K562 (cell line): ENCODE results near the gene CTXN1. TPM values are rescaled to one million over a fixed set of nuclear protein-coding genes. Genes with fewer than 3 reads are reported as not detected.
A peak's percentile ranks its signal among the peaks of the same experiment; 100 is the strongest.

Experiments used
- ATAC-seq: fragments of 200-7000 bp; cut with Tn5 transposase; 3 replicates; pipeline ENCODE4 v1.9.1; 2020; ENCODE audit warnings: moderate library complexity
- BruUV-seq: library from RNA; stranded (reverse); fragments of 400-500 nt; replicated peaks from 2 replicates; lab custom pipeline; 2021; lab: Mats Ljungman, UMichigan
- CTCF ChIA-PET: fragments of 300-600 bp; formaldehyde crosslinking; extraction: SDS; loops from one replicate; lab custom pipeline; 2021; ENCODE audit warnings: low intra/inter-chr PET ratio; lab: Yijun Ruan, JAX
- POLR2A ChIA-PET: fragments of 300-600, 350-650 bp; sonication (Branson Sonifier 250); formaldehyde crosslinking; extraction: SDS; loops from one replicate; lab custom pipeline; 2021; ENCODE audit warnings: antibody characterized with exemption, inconsistent platforms; lab: Yijun Ruan, JAX
- DNase-seq, 4 experiments: peaks; one replicate each; pipeline versions ENCODE4 v3.0.0 to v3.0.0-alpha.2; 2011 to 2018; ENCODE audit warnings: low spot score in 3 of 4, mixed read lengths in 3 of 4; ENCODE audit errors: extremely low read depth in 1 of 4
- FAIRE-seq: peaks from 2 replicates; lab custom pipeline; 2011; peaks lifted over from hg19 to GRCh38; lab: Jason Lieb, UNC
- H2AFZ ChIP-seq: 2 replicates; pipeline ENCODE4 v1.6.0; 2011; ENCODE audit warnings: low read depth, low read length, control low read depth, inconsistent platforms
- H3K27ac ChIP-seq: fragments of 200-600 bp; 3 replicates; pipeline ENCODE4 v1.8.0; 2011; ENCODE audit warnings: low read depth, mild to moderate bottlenecking, control low read depth, inconsistent platforms, low read length, moderate library complexity, mixed read lengths; ENCODE audit errors: extremely low read depth
- H3K27me3 ChIP-seq, 2 experiments: fragments of 300-600 bp in 1 of 2; 2 replicates in 1 of 2; 3 replicates in 1 of 2; pipeline versions ENCODE4 v1.6.0 to v1.8.0; 2011; ENCODE audit warnings: inconsistent platforms in 2 of 2, low read length in 2 of 2, mild to moderate bottlenecking in 1 of 2, mixed read lengths in 1 of 2, moderate library complexity in 1 of 2; ENCODE audit not compliant: control insufficient read depth in 2 of 2, insufficient read depth in 2 of 2
- H3K36me3 ChIP-seq: fragments of 300-600 bp; 3 replicates; pipeline ENCODE4 v1.8.0; 2011; ENCODE audit warnings: mild to moderate bottlenecking, low read length, inconsistent platforms; ENCODE audit not compliant: control insufficient read depth, insufficient read depth
- H3K4me1 ChIP-seq, 2 experiments: fragments of 200-600 bp in 1 of 2; replicated peaks in 1 of 2; 2 replicates in 1 of 2; 3 replicates in 1 of 2; pipeline versions ENCODE4 v1.5.1 to v1.8.0; 2011; ENCODE audit warnings: inconsistent platforms in 2 of 2, low read length in 2 of 2, mild to moderate bottlenecking in 1 of 2, mixed read lengths in 1 of 2, moderate library complexity in 1 of 2; ENCODE audit not compliant: control insufficient read depth in 2 of 2, insufficient read depth in 2 of 2
- H3K4me2 ChIP-seq: 2 replicates; pipeline ENCODE4 v1.6.1; 2011; ENCODE audit warnings: low read length, control low read depth, inconsistent platforms, mixed read lengths; ENCODE audit not compliant: insufficient read depth
- H3K4me3 ChIP-seq: fragments of 200-600 bp; sonication (generic), shearing (Covaris generic); 2 replicates; pipeline ENCODE4 v1.5.1; 2016; ENCODE audit warnings: control low read depth, inconsistent platforms
- H3K79me2 ChIP-seq: fragments of 200-600 bp; 3 replicates; pipeline ENCODE4 v1.8.0; 2011; ENCODE audit warnings: low read length, inconsistent platforms; ENCODE audit not compliant: control insufficient read depth, insufficient read depth
- H3K9ac ChIP-seq, 2 experiments: 2 replicates each; pipeline versions ENCODE4 v1.6.0 to v1.6.1; 2011; ENCODE audit warnings: low read depth in 2 of 2, low read length in 2 of 2, control low read depth in 1 of 2, inconsistent platforms in 1 of 2, mild to moderate bottlenecking in 1 of 2, mixed read lengths in 1 of 2; ENCODE audit not compliant: insufficient read depth in 1 of 2
- H3K9me1 ChIP-seq: one replicate; pipeline ENCODE4 v1.6.0; 2011; ENCODE audit warnings: inconsistent platforms, mild to moderate bottlenecking, low read length, moderate library complexity; ENCODE audit not compliant: control insufficient read depth, insufficient read depth
- H3K9me3 ChIP-seq: replicated peaks from 2 replicates; pipeline ENCODE4 v1.5.1; 2011; ENCODE audit warnings: low read depth, low read length, inconsistent platforms; ENCODE audit not compliant: control insufficient read depth, insufficient read depth
- H4K20me1 ChIP-seq: replicated peaks from 2 replicates; pipeline ENCODE4 v1.6.1; 2011; ENCODE audit warnings: low read length, inconsistent platforms, mixed read lengths; ENCODE audit not compliant: control insufficient read depth, insufficient read depth
- ATF7 ChIP-seq: fragments of 450-650 bp; IDR thresholded peaks from 2 replicates; pipeline ENCODE4 v1.7.1; 2014; ENCODE audit warnings: mild to moderate bottlenecking, moderate library complexity
- HDAC2 ChIP-seq: fragments of 450-650 bp; IDR thresholded peaks from 2 replicates; pipeline ENCODE4 v1.6.1; 2016; ENCODE audit warnings: mild to moderate bottlenecking
- MTA1 ChIP-seq: fragments of 450-650 bp; IDR thresholded peaks from 2 replicates; pipeline ENCODE4 v1.6.1; 2017; ENCODE audit warnings: borderline replicate concordance
- NFRKB ChIP-seq: fragments of 450-650 bp; IDR thresholded peaks from 2 replicates; pipeline ENCODE4 v1.6.1; 2016; ENCODE audit warnings: low read depth
- POLR2G ChIP-seq: fragments of 200-400 bp; formaldehyde crosslinking; IDR thresholded peaks from 2 replicates; pipeline ENCODE4 v1.6.1; 2017; ENCODE audit warnings: low read depth, mild to moderate bottlenecking, antibody characterized with exemption, low read length, moderate library complexity
- RBFOX2 ChIP-seq: fragments of 200-400 bp; formaldehyde crosslinking; IDR thresholded peaks from 2 replicates; pipeline ENCODE4 v1.6.1; 2017; ENCODE audit warnings: low read depth, mild to moderate bottlenecking, low read length, moderate library complexity
- SNAPC5 ChIP-seq: fragments of 250-450 bp; sonication (Bioruptor Pico); IDR thresholded peaks from 2 replicates; pipeline ENCODE4 v1.8.0; 2021; ENCODE audit warnings: moderate library complexity, mild to moderate bottlenecking, inconsistent platforms
- SNRNP70 ChIP-seq: fragments of 200-400 bp; formaldehyde crosslinking; optimal IDR thresholded peaks from 2 replicates; pipeline ENCODE3; 2017; ENCODE audit warnings: low read depth, low read length
- SP2 ChIP-seq: IDR thresholded peaks from 2 replicates; pipeline ENCODE4 v1.6.1; 2011; ENCODE audit warnings: mild to moderate bottlenecking, low read depth, low read length, moderate library complexity; ENCODE audit not compliant: poor library complexity, severe bottlenecking; ENCODE audit errors: extremely low read depth
- U2AF1 ChIP-seq: fragments of 200-400 bp; formaldehyde crosslinking; optimal IDR thresholded peaks from 2 replicates; pipeline ENCODE3; 2017; ENCODE audit warnings: mild to moderate bottlenecking, low read depth, low read length, moderate library complexity
- VEZF1 ChIP-seq: fragments of 200-800 bp; sonication (Bioruptor generic); IDR thresholded peaks from 2 replicates; pipeline ENCODE4 v1.6.1; 2017; ENCODE audit warnings: missing genetic modification characterization, missing compliant biosample characterization
- ZC3H11A ChIP-seq: IDR thresholded peaks from 2 replicates; pipeline ENCODE4 v1.6.1; 2012; ENCODE audit warnings: low read depth, low read length, improper control_type of control experiment
- ZNF124 ChIP-seq: sonication (generic); formaldehyde crosslinking; IDR thresholded peaks from 2 replicates; pipeline ENCODE4 v1.8.1; 2022; ENCODE audit warnings: missing genetic modification reagents
- ZNF140 ChIP-seq: fragments of 250-450 bp; sonication (Bioruptor Pico); IDR thresholded peaks from 2 replicates; pipeline ENCODE4 v1.8.0; 2021; ENCODE audit warnings: moderate library complexity, mild to moderate bottlenecking, inconsistent platforms
- ZNF263 ChIP-seq: sonication (generic); formaldehyde crosslinking; IDR thresholded peaks from 2 replicates; pipeline ENCODE4 v1.8.0; 2022; ENCODE audit warnings: mild to moderate bottlenecking, missing genetic modification reagents, borderline replicate concordance
- ZNF282 ChIP-seq: sonication (generic); formaldehyde crosslinking; IDR thresholded peaks from 2 replicates; pipeline ENCODE4 v1.8.1; 2023; ENCODE audit warnings: missing genetic modification reagents
- ZNF778 ChIP-seq: fragments of 450-650 bp; formaldehyde crosslinking; IDR thresholded peaks from 2 replicates; pipeline ENCODE4 v1.4.0; 2020; ENCODE audit warnings: mild to moderate bottlenecking, moderate library complexity
- ZZZ3 ChIP-seq: fragments of 450-650 bp; IDR thresholded peaks from 2 replicates; pipeline ENCODE4 v1.6.1; 2016; ENCODE audit warnings: antibody characterized with exemption, mild to moderate bottlenecking, moderate library complexity
- WGBS: fragments of 100-300 bp; shearing (Covaris generic); methylation state at CpG from one replicate; pipeline ENCODE4 v1.1.6; 2016; ENCODE audit warnings: low coverage, mixed read lengths; ENCODE audit not compliant: insufficient coverage; ENCODE audit errors: missing lambda C conversion rate; 5-methylcytosine and 5-hydroxymethylcytosine counted together
- in situ Hi-C: fragments of 300-500 bp; cut with MboI; formaldehyde crosslinking; loops from 4 replicates; pipeline ENCODE4 v1.15.0; 2018; ENCODE audit warnings: inconsistent platforms, mixed read lengths
- intact Hi-C: fragments of 100-400 bp; cut with micrococcal nuclease; formaldehyde crosslinking; loops from 2 replicates; pipeline ENCODE4 v1.14.2; 2022
- polyA plus RNA-seq, 8 experiments: library from polyadenylated mRNA; depleted of rRNA in 4 of 8; stranded (reverse) in 5 of 8; unstranded in 3 of 8; fragments of >200 nt; fragmentation: Nextera tagmentation in 2 of 8; fragmentation: Illumina TruSeq in 1 of 8; extraction: Ambion mirVana in 2 of 8; extraction: Trizol in 1 of 8; gene quantifications; 2 replicates each; pipeline versions ENCODE4 v1.2.1 to v1.2.3, GENCODE V29; 2011 to 2014; ENCODE audit warnings: inconsistent platforms in 1 of 8, missing spikeins in 1 of 8
- total RNA-seq, 7 experiments: library from RNA; depleted of rRNA in 6 of 7; stranded (reverse); fragments of >200 nt in 6 of 7; fragmentation: Illumina TruSeq in 2 of 7; extraction: Trizol in 2 of 7; gene quantifications; 2 replicates each; pipeline versions ENCODE4 v1.2.1 to v1.2.3, GENCODE V29; 2011 to 2021; ENCODE audit warnings: low replicate concordance in 1 of 7
- TF ChIP-seq, protein P1 (sequence below): fragments of 250-450 bp; sonication (Bioruptor Pico); IDR thresholded peaks from 2 replicates; pipeline ENCODE4 v1.9.0; 2021; ENCODE audit warnings: mild to moderate bottlenecking

CTXN1 gene
- total and polyA plus RNA-seq, 9 of the 15 experiments (the other 6 are each of a cell fraction or from before 2014, with no cell fraction given): 0.15 to 37.4 (median 1.8) TPM; not detected in 2

DNA sequence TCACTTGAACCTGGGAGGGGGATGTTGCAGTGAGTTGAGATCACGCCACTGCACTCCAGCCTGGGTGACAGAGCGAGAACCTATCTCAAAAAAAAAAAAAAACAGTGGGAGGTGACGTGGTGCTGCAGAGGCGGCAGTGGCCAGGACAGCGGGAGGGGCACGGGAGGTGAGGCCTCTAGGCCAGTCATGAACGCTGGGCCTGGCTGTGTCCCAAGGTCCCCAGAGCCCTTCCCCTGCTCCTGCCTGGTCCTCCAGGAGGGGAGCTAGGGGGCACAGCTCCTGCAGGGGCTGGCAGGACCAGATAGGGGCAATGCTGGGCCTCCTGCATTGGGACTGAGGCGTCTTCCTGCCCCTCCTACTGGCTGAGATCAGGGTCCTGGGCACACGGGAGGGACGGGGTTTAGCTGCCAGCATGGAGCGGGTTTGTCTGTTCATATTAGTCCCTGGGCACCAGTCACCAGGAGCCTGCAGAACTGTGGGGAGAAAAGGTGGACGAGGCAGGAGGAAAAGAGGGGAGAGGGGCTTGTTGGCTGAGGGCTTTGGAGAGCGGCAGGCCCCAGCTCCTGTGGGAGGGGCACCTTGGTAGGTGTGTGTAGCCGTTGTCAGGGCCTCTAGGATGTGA lies 17.7 kb downstream of the CTXN1 start (continued):
- TF ChIP-seq HDAC2 (no peak), ATF7 (peak; percentile 38; the same call in 1 of the 2 replicates), ZNF282 (CRISPR knock-in tag) (no peak), SNRNP70 (no peak), VEZF1 (CRISPR knock-in tag) (peak; percentile 65), ZNF263 (CRISPR knock-in tag) (no peak), ZNF778 (no peak)

DNA sequence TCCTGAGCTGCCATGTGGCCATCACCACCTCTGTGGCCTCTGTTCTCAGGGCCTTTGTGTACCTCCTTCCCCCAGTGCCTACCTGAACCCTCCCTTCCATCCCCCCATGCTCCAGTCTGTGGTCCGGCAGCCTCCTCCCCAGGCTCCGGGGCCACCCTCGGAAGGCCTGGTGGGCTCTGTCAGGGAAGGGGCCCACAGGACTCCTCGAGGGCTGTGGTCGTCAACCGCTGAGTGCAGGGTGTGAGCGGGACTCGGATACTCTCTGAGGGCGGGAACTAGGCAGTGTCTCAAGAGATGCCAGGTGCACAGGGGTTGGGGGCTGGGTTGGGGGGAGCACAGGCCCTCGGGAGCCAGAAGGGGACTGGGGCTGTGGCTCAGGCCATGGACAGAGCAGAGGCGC lies 18.4 kb downstream of the CTXN1 start:
- 92% methylated on average over 10 of the region's 11 CpGs for WGBS
- TF ChIP-seq U2AF1: no peak
- no peak for TF ChIP-seq ZC3H11A
- TF ChIP-seq POLR2G: 0 out of 2 replicates have a peak, but pooled peaks have one; percentile 51
- no peak for TF ChIP-seq ZZZ3
- TF ChIP-seq RBFOX2: peak; percentile 48
- no peak for TF ChIP-seq SNAPC5
- no peak for TF ChIP-seq SP2
- no peak for TF ChIP-seq ZNF124 (CRISPR knock-in tag)
- no peak for TF ChIP-seq NFRKB
- TF ChIP-seq MTA1: no peak
- TF ChIP-seq, protein P1, sequence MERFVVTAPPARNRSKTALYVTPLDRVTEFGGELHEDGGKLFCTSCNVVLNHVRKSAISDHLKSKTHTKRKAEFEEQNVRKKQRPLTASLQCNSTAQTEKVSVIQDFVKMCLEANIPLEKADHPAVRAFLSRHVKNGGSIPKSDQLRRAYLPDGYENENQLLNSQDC: no peak
- no peak for TF ChIP-seq ZNF140
- no peak for ATAC-seq
- Histone ChIP-seq H3K4me2 (no peak overlapping the region), H3K4me3 (no peak overlapping the region), H3K4me1 (peaks cover 12 to 86% of the 10 kb centered on the region in 2 experiments; a peak in 4 of 5 replicates), H3K79me2 (peaks cover 52% of the 10 kb centered on the region), H2AFZ (no peak overlapping the region), H3K9me1 (peaks cover 7% of the 10 kb centered on the region), H3K36me3 (peaks cover 55% of the 10 kb centered on the region; the same call in 2 of the 3 replicates), H4K20me1 (no peaks in the 10 kb centered on the region), H3K27me3 (no peaks in the 10 kb centered on the region), H3K27ac (peak overlapping the region; percentile 33; the same call in 1 of the 3 replicates), H3K9me3 (no peaks in the 10 kb centered on the region), H3K9ac (peak overlapping the region in 1 of 2 experiments; percentile 82; a peak in 2 of 4 replicates)
- intact Hi-C loops (no loop called here), in situ Hi-C loops (no loop called here)
- no peak for DNase-seq
- CTCF ChIA-PET: no interaction called here
- POLR2A ChIA-PET: interaction anchor here (1.6 kb wide), 1 partner anchor 13 kb away, joined by 3 read pairs; the partner anchor contains the start of gene SNAPC2
- FAIRE-seq: no peak
- BruUV-seq: no TSS peak
